ENCODE measurements around the gene BGLAP. TPM values are rescaled to one million over a fixed set of nuclear protein-coding genes. Genes with fewer than 3 reads are reported as not detected.

BGLAP gene
- total RNA-seq, 4 donors from 2014 or later: 0.68 to 0.94 TPM; not detected in 2

DNA sequence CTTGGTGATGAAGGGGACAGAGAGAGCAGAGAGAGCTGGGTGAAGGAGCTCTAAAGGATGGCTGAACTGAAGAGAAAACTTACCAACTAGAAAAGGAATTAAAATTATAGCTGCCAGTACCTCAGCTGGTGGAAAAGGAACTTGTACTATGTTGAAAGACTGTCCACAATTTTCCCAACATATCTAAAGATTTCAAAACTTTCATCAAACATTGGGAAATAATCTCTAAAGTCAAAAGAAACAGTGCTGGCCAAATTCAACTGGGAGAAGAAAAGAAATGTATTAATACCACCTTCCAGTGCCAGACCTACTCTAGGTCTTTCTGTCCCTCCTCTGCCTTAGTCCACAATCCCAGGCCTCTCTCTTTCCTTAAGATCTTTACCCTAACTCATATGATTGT lies 34.5 kb downstream of the BGLAP start:
- TF ChIP-seq CTCF (IDR thresholded peaks at IDR 0.05; ENCODE audit: low read depth): no peak

DNA sequence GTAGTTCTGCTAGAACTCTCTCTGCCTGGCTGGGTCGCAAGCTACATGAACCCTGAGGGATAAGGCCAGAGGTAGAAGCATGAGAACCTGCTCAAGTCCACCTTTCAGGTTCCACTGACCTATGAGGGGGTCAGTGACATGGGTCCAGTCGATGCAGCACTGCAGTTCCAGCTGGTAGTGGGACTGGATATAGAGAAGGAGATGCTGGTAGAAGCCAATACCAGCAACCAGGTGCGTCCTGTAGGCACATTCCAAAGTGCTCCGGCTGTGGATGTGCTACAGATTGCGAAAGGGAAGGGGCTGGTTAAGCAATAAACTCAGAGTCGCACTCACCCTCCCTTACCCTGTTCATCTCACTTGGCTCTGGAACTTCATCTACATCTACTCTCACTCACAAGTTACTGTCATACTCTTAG lies 35.0 kb downstream of the BGLAP start:
- TF ChIP-seq CTCF (IDR thresholded peaks at IDR 0.05; ENCODE audit: low read depth): no peak

- no peak for TF ChIP-seq CTCF (IDR thresholded peaks at IDR 0.05; ENCODE audit: low read depth)
Observed at GRCh38 chr1:156279837-156280236, 37.9 kb downstream of the BGLAP start.

- TF ChIP-seq CTCF (IDR thresholded peaks at IDR 0.05; ENCODE audit: low read depth): no peak
Observed at GRCh38 chr1:156281281-156281680, 39.3 kb downstream of the BGLAP start.

DNA sequence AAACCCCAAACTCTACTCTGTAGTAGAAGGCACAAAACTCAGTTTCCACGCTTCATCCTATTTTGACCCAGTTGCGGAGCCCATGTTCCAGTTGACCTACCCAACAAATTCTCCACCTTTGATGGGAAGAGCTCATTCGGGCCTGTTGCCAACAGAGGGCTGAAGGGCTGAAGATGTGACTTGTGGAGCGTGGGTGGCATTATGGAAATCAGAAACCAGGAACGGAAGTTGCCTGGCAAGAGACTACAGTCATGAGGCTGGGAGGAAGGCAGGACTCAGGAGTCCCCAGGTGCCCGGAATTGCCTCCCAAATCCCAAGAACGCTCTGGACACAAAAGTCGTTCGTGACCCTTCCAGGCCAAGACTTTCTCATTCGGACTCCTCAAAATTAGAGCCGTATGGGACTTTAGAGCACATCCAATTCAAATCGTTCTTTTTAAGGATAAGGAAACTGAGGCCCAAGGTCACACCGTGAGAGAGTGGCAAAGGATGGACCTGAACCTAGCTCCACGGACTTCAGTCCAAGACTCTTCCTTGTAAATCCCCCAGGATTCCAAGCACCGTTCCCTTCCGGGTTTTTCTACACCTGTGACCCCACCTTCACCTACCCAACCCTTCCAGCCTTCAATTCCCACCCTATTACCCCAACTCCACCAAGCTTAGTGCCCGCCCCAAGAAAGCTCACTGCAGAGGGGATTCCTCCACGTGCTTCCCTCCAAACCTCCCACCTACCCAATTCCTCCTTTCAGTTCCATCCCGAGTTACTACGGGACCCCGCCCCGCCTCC lies 39.9 kb downstream of the BGLAP start:
- no peak for TF ChIP-seq CTCF (IDR thresholded peaks at IDR 0.05; ENCODE audit: low read depth)

- no peak for TF ChIP-seq CTCF (IDR thresholded peaks at IDR 0.05; ENCODE audit: low read depth)
Observed at GRCh38 chr1:156282479-156283222, 40.7 kb downstream of the BGLAP start, which contains the start of gene SMG5. Gene SMG5, minus strand, starts transcription at chr1:156282825. Its CDS starts 145 bp downstream, at chr1:156282680.

GRCh38 chr1:156283521-156283920 lies 41.5 kb downstream of the BGLAP start:
- no peak for TF ChIP-seq CTCF (IDR thresholded peaks at IDR 0.05; ENCODE audit: low read depth)
